Mucosa of descending colon (tissue), 3 donors: ENCODE measurements around the gene PAK4. TPM values are rescaled to one million over a fixed set of nuclear protein-coding genes. Genes with fewer than 3 reads are reported as not detected.

Experiments
- ATAC-seq: fragments of 200-7000 bp; cut with Tn5 transposase; one replicate; pipeline ENCODE4 v1.9.1; 2020; ENCODE audit warnings: mild to moderate bottlenecking, moderate library complexity
- DNase-seq, 3 donors: peaks; one replicate each; pipeline ENCODE4 v3.0.0-alpha.2; 2020
- H3K36me3 ChIP-seq: fragments of 200-600 bp; one replicate; pipeline ENCODE4 v1.8.0; 2021; ENCODE audit warnings: low read depth, mild to moderate bottlenecking
- H3K4me1 ChIP-seq: fragments of 200-600 bp; one replicate; pipeline ENCODE4 v1.8.0; 2021; ENCODE audit warnings: low read depth, mild to moderate bottlenecking
- H3K4me3 ChIP-seq: fragments of 200-600 bp; one replicate; pipeline ENCODE4 v1.8.0; 2021; ENCODE audit warnings: mild to moderate bottlenecking
- H3K9me3 ChIP-seq: fragments of 200-600 bp; one replicate; pipeline ENCODE4 v1.8.0; 2021; ENCODE audit warnings: mild to moderate bottlenecking
- intact Hi-C, 2 donors: fragments of 100-400 bp; cut with DNase I in 1 of 2; cut with micrococcal nuclease in 1 of 2; formaldehyde crosslinking; loops; one replicate each; pipeline versions ENCODE4 v1.11.0 to v1.11.1; 2022; cut with DNase I, micrococcal nuclease
- total RNA-seq, 3 donors: library from RNA; stranded (reverse); fragmentation: NEBNext Ultra II Directional in 2 of 3; extraction: Animal tissue kit (Norgen Biotek cat#: 25700) in 2 of 3; gene quantifications; one replicate each; pipeline versions ENCODE4 v1.2.1 to v1.2.4, GENCODE V29; 2021 to 2023
- TF ChIP-seq, protein P1 (sequence below): fragments of 200-600 bp; IDR thresholded peaks from one replicate; pipeline ENCODE4 v1.8.0; 2022; ENCODE audit warnings: antibody characterized with exemption, mild to moderate bottlenecking
- donor health status: DM: no; HTN: no; CAD: no; lungs with moderate emphysema.
- donor health status: DM: no; HTN: no; CAD: no.
- donor health status: DM: no; HTN: yes; CAD: no.

Gene PAK4
- total RNA-seq, 3 donors from 2014 or later: 54.4 to 116 (median 76.5) TPM

DNA sequence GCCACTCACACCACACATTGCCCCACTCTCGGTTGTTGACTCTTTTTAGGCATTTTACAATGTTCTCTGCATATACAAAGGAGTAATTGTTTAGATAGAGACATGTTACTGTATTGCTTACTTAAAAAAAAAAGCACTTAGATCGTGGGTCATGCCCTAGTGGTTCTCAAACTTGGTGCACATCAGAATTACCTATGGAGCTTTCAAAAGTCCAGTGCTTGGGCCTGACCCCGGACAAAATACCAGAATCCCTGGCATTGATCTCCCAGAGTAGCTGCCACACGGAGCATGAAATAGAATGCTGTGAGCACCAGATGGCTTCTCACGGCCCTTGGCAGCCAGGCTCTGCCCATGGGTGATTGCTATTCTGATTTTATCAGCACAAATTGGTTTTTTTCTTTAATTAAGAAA lies 21.4 kb upstream of the PAK4 start:
- TF ChIP-seq, protein P1, sequence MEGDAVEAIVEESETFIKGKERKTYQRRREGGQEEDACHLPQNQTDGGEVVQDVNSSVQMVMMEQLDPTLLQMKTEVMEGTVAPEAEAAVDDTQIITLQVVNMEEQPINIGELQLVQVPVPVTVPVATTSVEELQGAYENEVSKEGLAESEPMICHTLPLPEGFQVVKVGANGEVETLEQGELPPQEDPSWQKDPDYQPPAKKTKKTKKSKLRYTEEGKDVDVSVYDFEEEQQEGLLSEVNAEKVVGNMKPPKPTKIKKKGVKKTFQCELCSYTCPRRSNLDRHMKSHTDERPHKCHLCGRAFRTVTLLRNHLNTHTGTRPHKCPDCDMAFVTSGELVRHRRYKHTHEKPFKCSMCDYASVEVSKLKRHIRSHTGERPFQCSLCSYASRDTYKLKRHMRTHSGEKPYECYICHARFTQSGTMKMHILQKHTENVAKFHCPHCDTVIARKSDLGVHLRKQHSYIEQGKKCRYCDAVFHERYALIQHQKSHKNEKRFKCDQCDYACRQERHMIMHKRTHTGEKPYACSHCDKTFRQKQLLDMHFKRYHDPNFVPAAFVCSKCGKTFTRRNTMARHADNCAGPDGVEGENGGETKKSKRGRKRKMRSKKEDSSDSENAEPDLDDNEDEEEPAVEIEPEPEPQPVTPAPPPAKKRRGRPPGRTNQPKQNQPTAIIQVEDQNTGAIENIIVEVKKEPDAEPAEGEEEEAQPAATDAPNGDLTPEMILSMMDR: no peak
- Histone ChIP-seq H3K36me3 (no peaks in the 10 kb centered on the region), H3K4me3 (no peak overlapping the region), H3K9me3 (no peaks in the 10 kb centered on the region), H3K4me1 (no peaks in the 10 kb centered on the region)
- intact Hi-C loops: no loop called here
- no peak for ATAC-seq
- no peak for DNase-seq

DNA sequence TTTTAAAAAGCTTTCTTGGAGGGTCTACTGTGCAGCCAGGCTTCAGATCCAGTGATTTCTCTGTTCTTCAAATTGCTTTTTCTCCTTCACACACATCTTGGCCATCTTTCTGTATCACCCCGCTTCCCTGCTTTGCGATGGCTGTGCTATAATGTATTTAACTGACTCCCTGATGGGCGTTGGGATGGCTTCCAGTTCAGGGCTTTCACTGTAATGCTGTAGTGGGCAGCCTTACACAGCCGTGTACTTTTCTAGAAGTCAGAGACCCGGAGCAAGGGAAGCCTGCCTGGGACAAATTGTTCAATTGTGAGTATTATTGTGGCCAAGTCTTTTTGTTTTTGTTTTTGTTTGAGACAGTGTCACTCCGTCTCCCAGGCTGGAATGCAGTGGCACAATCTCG lies 19.4 kb upstream of the PAK4 start:
- no peaks in the 10 kb centered on the region for H3K4me1 ChIP-seq
- no peak for ATAC-seq

DNA sequence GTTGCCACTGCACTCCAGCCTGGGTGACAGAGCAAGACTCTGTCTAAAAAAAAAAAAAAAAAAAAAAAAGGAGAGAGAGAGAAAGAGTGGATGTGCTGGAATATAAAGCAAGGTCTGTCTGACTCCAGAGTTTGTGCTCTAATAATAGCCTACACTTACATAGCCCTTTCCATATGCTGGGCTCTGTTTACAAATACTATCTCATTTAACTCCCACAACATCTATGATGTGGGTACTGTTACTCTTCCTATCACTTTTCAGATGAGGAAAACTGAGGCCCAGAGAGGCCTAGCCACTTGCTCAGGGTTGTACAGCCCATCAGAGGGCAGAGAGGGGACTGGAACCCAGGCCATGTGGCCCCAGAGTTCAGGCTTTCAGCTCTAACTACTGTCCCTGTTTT lies 15.9 kb upstream of the PAK4 start:
- no peaks in the 10 kb centered on the region for H3K36me3 ChIP-seq
- TF ChIP-seq, protein P1: no peak
- H3K9me3 ChIP-seq: no peaks in the 10 kb centered on the region
- no peaks in the 10 kb centered on the region for H3K4me1 ChIP-seq
- intact Hi-C loops: no loop called here
- ATAC-seq (no peak), DNase-seq (no peak)
- no peak overlapping the region for H3K4me3 ChIP-seq

More for the DNA sequence above, 19.4 kb upstream of the PAK4 start:
- Histone ChIP-seq H3K36me3 (no peaks in the 10 kb centered on the region), H3K4me3 (no peak overlapping the region), H3K9me3 (no peaks in the 10 kb centered on the region)
- intact Hi-C loops: no loop called here
- DNase-seq: no peak
- TF ChIP-seq, protein P1: no peak

DNA sequence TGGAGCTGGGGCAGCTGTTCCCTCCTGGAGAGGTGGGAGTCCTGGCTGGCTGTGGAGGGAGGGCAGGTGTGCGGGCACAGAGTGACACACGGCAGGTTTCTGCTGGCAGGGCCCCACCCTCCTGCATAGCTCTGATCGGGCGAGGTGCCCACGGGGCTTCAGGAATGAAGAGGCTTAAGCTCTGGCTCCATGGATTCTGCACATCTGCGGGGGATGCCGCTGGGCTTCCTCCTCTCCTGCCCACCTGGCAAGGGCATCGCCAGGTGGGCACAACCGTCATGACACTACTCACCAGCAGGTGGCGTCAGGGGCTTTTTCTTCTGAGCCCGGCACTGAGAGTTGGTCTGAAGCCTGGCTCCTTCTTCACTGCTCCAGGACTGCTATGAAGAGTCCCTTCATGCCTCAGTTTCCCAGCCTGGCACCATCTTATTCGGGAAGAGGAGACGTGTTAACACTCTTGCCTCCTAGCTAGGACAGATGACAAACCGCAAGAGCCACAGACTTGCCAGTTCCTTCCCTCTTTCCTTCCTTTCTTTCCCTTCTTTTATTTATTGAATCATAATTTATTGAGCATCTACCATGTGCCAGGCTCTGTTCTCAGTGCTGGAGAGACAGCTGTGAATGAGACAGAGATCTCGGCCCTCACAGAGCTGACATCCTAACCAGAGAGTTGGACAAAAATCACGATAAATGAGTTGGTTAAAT lies 15.2 kb upstream of the PAK4 start:
- Histone ChIP-seq H3K9me3 (no peaks in the 10 kb centered on the region), H3K4me3 (no peak overlapping the region), H3K4me1 (no peaks in the 10 kb centered on the region), H3K36me3 (no peaks in the 10 kb centered on the region)
- ATAC-seq (peak; percentile 82), DNase-seq (peak in 2 of 3 donors; percentile 75)
- intact Hi-C loops: no loop called here
- TF ChIP-seq, protein P1: peak; percentile 52

DNA sequence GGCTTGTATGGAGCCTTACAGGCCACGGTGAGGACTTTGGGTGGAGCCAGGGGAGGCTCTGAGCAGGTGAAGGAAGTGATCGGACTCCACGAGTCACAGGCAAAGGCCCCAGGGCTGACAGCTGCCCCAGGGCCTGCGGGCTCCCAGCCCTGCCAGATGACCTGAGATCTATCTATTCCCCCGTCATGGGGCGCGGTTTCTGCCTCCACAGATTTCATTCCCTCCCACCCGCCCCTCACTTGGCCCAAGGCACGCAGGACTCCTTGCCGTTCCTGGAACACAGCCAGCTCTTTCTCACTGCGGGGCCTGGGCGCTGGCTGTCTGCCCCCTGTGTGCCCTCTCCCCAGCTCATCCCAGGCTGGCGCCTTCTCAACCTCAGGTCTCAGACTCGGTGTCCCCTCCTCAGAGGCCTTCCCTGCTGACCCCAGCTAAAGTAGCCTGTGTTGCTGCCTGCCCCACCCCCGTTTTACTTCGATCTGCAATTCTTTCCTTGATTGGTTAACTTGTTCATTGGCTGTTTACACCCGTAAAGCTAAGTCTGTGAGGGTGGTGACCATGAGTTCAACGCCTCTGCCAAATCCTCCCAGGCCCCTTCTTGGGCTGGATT lies 13.9 kb upstream of the PAK4 start:
- H3K4me1 ChIP-seq: no peaks in the 10 kb centered on the region
- peak in 1 of 3 donors; percentile 16 for DNase-seq
- intact Hi-C loops: no loop called here
- TF ChIP-seq, protein P1: no peak
- no peaks in the 10 kb centered on the region for H3K9me3 ChIP-seq
- no peaks in the 10 kb centered on the region for H3K36me3 ChIP-seq
- no peak overlapping the region for H3K4me3 ChIP-seq
- peak; percentile 77 for ATAC-seq
